Adipocyte (in vitro differentiated cells): ENCODE data around the gene ATP2C2.
"Not testable (repeated sequence)": the region's sequence is repeated elsewhere in the genome, so short reads cannot be mapped to it uniquely, and the experiment has no call there.

ENCODE experiments used
- DNase-seq: peaks from one replicate; pipeline ENCODE4 v3.0.0-alpha.2; 2015; ENCODE audit warnings: low read depth
- H3K27me3 ChIP-seq: replicated peaks from 2 replicates; pipeline ENCODE4 v1.7.0; 2013; ENCODE audit warnings: mild to moderate bottlenecking, low read length, moderate library complexity; ENCODE audit not compliant: control insufficient read depth, insufficient read depth
- H3K36me3 ChIP-seq: 2 replicates; pipeline ENCODE4 v1.7.0; 2013; ENCODE audit warnings: low read length, mild to moderate bottlenecking, moderate library complexity; ENCODE audit not compliant: control insufficient read depth, insufficient read depth, severe bottlenecking
- H3K4me1 ChIP-seq: 2 replicates; pipeline ENCODE4 v1.7.0; 2013; ENCODE audit warnings: mild to moderate bottlenecking, low read length, moderate library complexity; ENCODE audit not compliant: control insufficient read depth, insufficient read depth
- H3K4me3 ChIP-seq: 2 replicates; pipeline ENCODE4 v1.7.0; 2013; ENCODE audit warnings: mild to moderate bottlenecking, low read length, moderate library complexity
- H3K9ac ChIP-seq: 2 replicates; pipeline ENCODE4 v1.7.0; 2013; ENCODE audit warnings: mild to moderate bottlenecking, low read length, moderate library complexity
- H3K9me3 ChIP-seq: 2 replicates; pipeline ENCODE4 v1.7.0; 2013; ENCODE audit warnings: mild to moderate bottlenecking, low read length, moderate library complexity; ENCODE audit not compliant: control insufficient read depth

Gene ATP2C2

GRCh38 chr16:84399912-84400311, 31.6 kb downstream of the ATP2C2 start:
- H3K4me3 ChIP-seq, H3K9me3 ChIP-seq, H3K9ac ChIP-seq, H3K36me3 ChIP-seq, H3K4me1 ChIP-seq, DNase-seq: not testable (repeated sequence)
- peaks cover 48% of the 10 kb centered on the region for H3K27me3 ChIP-seq

- H3K27me3 ChIP-seq, result peaks cover 61% of the 10 kb centered on the region
- not testable (repeated sequence) for H3K9me3 ChIP-seq, H3K4me3 ChIP-seq
Observed at GRCh38 chr16:84403435-84403834, 35.1 kb downstream of the ATP2C2 start.

GRCh38 chr16:84404324-84404723, 36.0 kb downstream of the ATP2C2 start:
- no peak overlapping the region for H3K9ac ChIP-seq
- peaks cover 58% of the 10 kb centered on the region for H3K27me3 ChIP-seq
- peaks cover 9% of the 10 kb centered on the region for H3K9me3 ChIP-seq
- H3K36me3 ChIP-seq, result no peaks in the 10 kb centered on the region
- no peak overlapping the region for H3K4me3 ChIP-seq
- H3K4me1 ChIP-seq, result no peaks in the 10 kb centered on the region
- DNase-seq, result no peak

More at GRCh38 chr16:84403435-84403834, 35.1 kb downstream of the ATP2C2 start:
- H3K36me3 ChIP-seq, DNase-seq, H3K4me1 ChIP-seq, H3K9ac ChIP-seq: not testable (repeated sequence)

GRCh38 chr16:84404936-84405639, 36.8 kb downstream of the ATP2C2 start:
- Histone ChIP-seq H3K27me3 (peaks cover 56% of the 10 kb centered on the region), H3K4me3 (no peak overlapping the region), H3K9me3 (peaks cover 9% of the 10 kb centered on the region), H3K4me1 (no peaks in the 10 kb centered on the region), H3K9ac (no peak overlapping the region), H3K36me3 (no peaks in the 10 kb centered on the region)
- DNase-seq, result no peak

- no peak for DNase-seq
- Histone ChIP-seq H3K9me3 (peaks cover 8% of the 10 kb centered on the region), H3K4me3 (no peak overlapping the region)
Observed at GRCh38 chr16:84406006-84406963, 37.9 kb downstream of the ATP2C2 start.

GRCh38 chr16:84407588-84408313, 39.4 kb downstream of the ATP2C2 start:
- no peaks in the 10 kb centered on the region for H3K9me3 ChIP-seq
- H3K27me3 ChIP-seq, result peaks cover 59% of the 10 kb centered on the region
- no peak for DNase-seq

More at GRCh38 chr16:84406006-84406963, 37.9 kb downstream of the ATP2C2 start:
- no peaks in the 10 kb centered on the region for H3K4me1 ChIP-seq
- H3K9ac ChIP-seq, result no peak overlapping the region
- H3K27me3 ChIP-seq, result peaks cover 63% of the 10 kb centered on the region
- no peaks in the 10 kb centered on the region for H3K36me3 ChIP-seq

GRCh38 chr16:84408314-84408690, 40.0 kb downstream of the ATP2C2 start:
- no peaks in the 10 kb centered on the region for H3K9me3 ChIP-seq
- H3K27me3 ChIP-seq, result peaks cover 64% of the 10 kb centered on the region
- no peaks in the 10 kb centered on the region for H3K4me1 ChIP-seq
- no peak overlapping the region for H3K4me3 ChIP-seq
- DNase-seq, result no peak
- H3K36me3 ChIP-seq, result no peaks in the 10 kb centered on the region
- no peak overlapping the region for H3K9ac ChIP-seq

More at GRCh38 chr16:84407588-84408313, 39.4 kb downstream of the ATP2C2 start:
- no peaks in the 10 kb centered on the region for H3K36me3 ChIP-seq
- H3K4me3 ChIP-seq, result no peak overlapping the region
- no peak overlapping the region for H3K9ac ChIP-seq
- no peaks in the 10 kb centered on the region for H3K4me1 ChIP-seq

- Histone ChIP-seq H3K9ac (no peak overlapping the region), H3K27me3 (peaks cover 69% of the 10 kb centered on the region), H3K9me3 (no peaks in the 10 kb centered on the region), H3K4me1 (no peaks in the 10 kb centered on the region), H3K36me3 (no peaks in the 10 kb centered on the region), H3K4me3 (no peak overlapping the region)
- DNase-seq, result no peak
Observed at GRCh38 chr16:84408856-84409255, 40.5 kb downstream of the ATP2C2 start.

GRCh38 chr16:84410361-84411138, 42.2 kb downstream of the ATP2C2 start:
- H3K9ac ChIP-seq, result no peak overlapping the region
- no peaks in the 10 kb centered on the region for H3K9me3 ChIP-seq
- no peak overlapping the region for H3K4me3 ChIP-seq
- no peak for DNase-seq
- H3K4me1 ChIP-seq, result no peaks in the 10 kb centered on the region
- H3K36me3 ChIP-seq, result no peaks in the 10 kb centered on the region
- peaks cover 73% of the 10 kb centered on the region for H3K27me3 ChIP-seq

- Histone ChIP-seq H3K9me3 (no peaks in the 10 kb centered on the region), H3K4me1 (no peaks in the 10 kb centered on the region), H3K9ac (no peak overlapping the region), H3K36me3 (no peaks in the 10 kb centered on the region), H3K4me3 (no peak overlapping the region), H3K27me3 (peaks cover 72% of the 10 kb centered on the region)
- no peak for DNase-seq
Observed at GRCh38 chr16:84411768-84412167, 43.4 kb downstream of the ATP2C2 start.
